ENCODE measurements around the gene RWDD1. TPM values are rescaled to one million over a fixed set of nuclear protein-coding genes. Genes with fewer than 3 reads are reported as not detected.

RWDD1 gene
- polyA plus RNA-seq, 1 of the 3 experiments (the other 2 are of a cell fraction): 17.7 TPM

- no peaks in the 10 kb centered on the region for H3K4me1 ChIP-seq (ENCODE audit: control insufficient read depth in 1 of 2, insufficient read depth in 2 of 2, low read depth in 1 of 2, low read length in 1 of 2)
- no peaks in the 10 kb centered on the region for H4K20me1 ChIP-seq (ENCODE audit: insufficient read depth)
- CTCF ChIA-PET: no interaction called here
- TF ChIP-seq RCOR1 (IDR thresholded peaks at IDR 0.05; ENCODE audit: low read length) (no peak), RFX5 (IDR thresholded peaks at IDR 0.05; ENCODE audit: low read length) (no peak), TCF12 (IDR thresholded peaks at IDR 0.05) (no peak), PBX3 (IDR thresholded peaks at IDR 0.05) (no peak), JUND (IDR thresholded peaks at IDR 0.05) (no peak)
- no peaks in the 10 kb centered on the region for H3K27me3 ChIP-seq (ENCODE audit: insufficient read depth)
- no peak overlapping the region for H3K9ac ChIP-seq
- H3K4me2 ChIP-seq: no peak overlapping the region
- peaks cover 8% of the 10 kb centered on the region for H3F3A ChIP-seq (replicated peaks; ENCODE audit: insufficient read depth)
- no peaks in the 10 kb centered on the region for H3K9me3 ChIP-seq
- POLR2A ChIA-PET: no interaction called here
- DNase-seq: no peak
- WGBS (ENCODE audit: low lambda C conversion rate): 98% methylated on average over 3 of the region's 3 CpGs
- no peaks in the 10 kb centered on the region for H3K9me2 ChIP-seq
- no peak overlapping the region for H3K4me3 ChIP-seq (ENCODE audit: low read depth in 2 of 2, low read length in 1 of 2)
- no peak overlapping the region for H3K27ac ChIP-seq (ENCODE audit: low read depth in 2 of 2, low read length in 1 of 2)
- no peak overlapping the region for H2AFZ ChIP-seq (ENCODE audit: low read depth)
- H3K36me3 ChIP-seq (replicated peaks in 1 of 2; ENCODE audit: control insufficient read depth in 1 of 2, insufficient read depth in 2 of 2, low read length in 1 of 2): peaks cover 0 to 5% of the 10 kb centered on the region in 2 experiments
- no peaks in the 10 kb centered on the region for H3K79me2 ChIP-seq (ENCODE audit: insufficient read depth)
Measured at GRCh38 chr6:116625872-116626271, 54.6 kb downstream of the RWDD1 start.

GRCh38 chr6:116629563-116629981 lies 58.3 kb downstream of the RWDD1 start:
- Histone ChIP-seq H3K4me3 (ENCODE audit: low read depth in 2 of 2, low read length in 1 of 2) (no peak overlapping the region), H3K27ac (ENCODE audit: low read depth in 2 of 2, low read length in 1 of 2) (no peak overlapping the region), H3K9ac (no peak overlapping the region), H3K79me2 (ENCODE audit: insufficient read depth) (no peaks in the 10 kb centered on the region), H3K9me3 (no peaks in the 10 kb centered on the region), H3K9me2 (no peaks in the 10 kb centered on the region), H3K4me2 (no peak overlapping the region), H3K4me1 (ENCODE audit: control insufficient read depth in 1 of 2, insufficient read depth in 2 of 2, low read depth in 1 of 2, low read length in 1 of 2) (no peaks in the 10 kb centered on the region), H3K36me3 (replicated peaks in 1 of 2; ENCODE audit: control insufficient read depth in 1 of 2, insufficient read depth in 2 of 2, low read length in 1 of 2) (peaks cover 20 to 21% of the 10 kb centered on the region in 2 experiments), H3K27me3 (ENCODE audit: insufficient read depth) (no peaks in the 10 kb centered on the region), H4K20me1 (ENCODE audit: insufficient read depth) (no peaks in the 10 kb centered on the region), H3F3A (replicated peaks; ENCODE audit: insufficient read depth) (peaks cover 8% of the 10 kb centered on the region), H2AFZ (ENCODE audit: low read depth) (no peak overlapping the region)
- 90% methylated on average over 5 of the region's 5 CpGs for WGBS (ENCODE audit: low lambda C conversion rate)
- CTCF ChIA-PET: interaction anchor here (0.6 kb wide), 1 partner anchor 279 kb away, joined by 3 read pairs; no protein-coding TSS in a partner anchor
- TF ChIP-seq ZBTB33 (IDR thresholded peaks at IDR 0.05; ENCODE audit: borderline replicate concordance, low read depth): no peak
- no peak for TF ChIP-seq USF2 (IDR thresholded peaks at IDR 0.05; ENCODE audit: borderline replicate concordance, low read depth, low read length)
- TF ChIP-seq SMC3 (IDR thresholded peaks at IDR 0.05; ENCODE audit: low read depth, low read length): no peak
- no peak for TF ChIP-seq TAF1 (IDR thresholded peaks at IDR 0.05; ENCODE audit: borderline replicate concordance, low read depth, low read length)
- no peak for TF ChIP-seq RCOR1 (IDR thresholded peaks at IDR 0.05; ENCODE audit: low read length)
- no peak for TF ChIP-seq FOXM1 (IDR thresholded peaks at IDR 0.05; ENCODE audit: low read depth)
- no peak for TF ChIP-seq SIN3A (IDR thresholded peaks at IDR 0.05; ENCODE audit: borderline replicate concordance, low read depth, low read length)
- TF ChIP-seq TEAD4 (IDR thresholded peaks at IDR 0.05; ENCODE audit: borderline replicate concordance, insufficient read depth): no peak
- no peak for TF ChIP-seq GABPA (IDR thresholded peaks at IDR 0.05; ENCODE audit: low read depth)
- TF ChIP-seq RXRA (IDR thresholded peaks at IDR 0.05; ENCODE audit: borderline replicate concordance, low read depth): no peak
- POLR2A ChIA-PET: interaction anchor here (1.4 kb wide), 1 partner anchor 13 kb away, joined by 5 read pairs; the partner anchor contains the start of gene RSPH4A
- DNase-seq: no peak
